ENCODE results near the gene MLC1. TPM values are rescaled to one million over a fixed set of nuclear protein-coding genes. Genes with fewer than 3 reads are reported as not detected.

Gene MLC1
- total and polyA plus RNA-seq, 8 donors, result not detected

DNA sequence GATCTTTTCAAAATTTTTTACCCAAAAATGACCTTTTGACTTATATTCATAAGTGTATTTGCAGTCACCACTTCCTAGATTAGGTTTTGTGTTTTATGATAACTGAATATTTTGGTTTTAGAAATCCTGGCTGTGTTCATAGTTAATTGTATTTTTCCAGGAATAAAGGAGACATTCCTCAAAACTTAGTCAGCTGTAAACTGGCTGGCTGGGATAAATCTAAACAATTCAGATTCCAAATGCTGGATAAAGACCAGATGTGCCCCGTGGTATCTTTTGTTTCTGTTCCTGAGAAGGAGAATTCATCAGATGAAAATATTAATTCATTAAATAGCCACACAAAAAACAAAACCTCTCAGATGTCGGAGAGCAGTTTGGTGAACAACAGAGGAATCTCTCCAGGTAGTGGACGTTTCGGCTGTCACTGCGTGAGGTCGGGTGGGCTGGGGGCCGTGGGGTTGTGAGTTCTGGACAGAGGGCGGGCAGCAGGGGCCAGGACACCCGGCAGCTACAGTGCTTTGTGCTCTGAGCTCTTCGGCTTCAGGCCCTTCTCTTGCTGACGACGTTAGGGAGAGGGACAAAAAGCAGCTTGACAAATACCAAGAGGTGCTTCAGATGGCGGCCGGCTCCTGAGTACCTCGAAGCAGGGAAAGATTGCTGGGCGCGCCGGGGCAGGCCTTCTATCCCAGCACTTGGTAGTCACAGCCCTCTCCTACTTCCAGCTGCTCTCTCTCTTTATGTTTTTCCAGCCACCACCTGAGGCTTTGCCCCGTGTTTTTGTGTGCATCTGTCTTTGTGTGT lies 29.2 kb upstream of the MLC1 start:
- intact Hi-C loops (cut with DNase I; ENCODE audit: low total_unique reads), result no loop called here
- DNase-seq, result peak in 1 of 2 donors; percentile 62
- TF ChIP-seq EP300 (IDR thresholded peaks at IDR 0.05) (no peak), POLR2AphosphoS5 (IDR thresholded peaks at IDR 0.05) (no peak), POLR2A (IDR thresholded peaks at IDR 0.05) (no peak)
- TF ChIP-seq, protein P1, sequence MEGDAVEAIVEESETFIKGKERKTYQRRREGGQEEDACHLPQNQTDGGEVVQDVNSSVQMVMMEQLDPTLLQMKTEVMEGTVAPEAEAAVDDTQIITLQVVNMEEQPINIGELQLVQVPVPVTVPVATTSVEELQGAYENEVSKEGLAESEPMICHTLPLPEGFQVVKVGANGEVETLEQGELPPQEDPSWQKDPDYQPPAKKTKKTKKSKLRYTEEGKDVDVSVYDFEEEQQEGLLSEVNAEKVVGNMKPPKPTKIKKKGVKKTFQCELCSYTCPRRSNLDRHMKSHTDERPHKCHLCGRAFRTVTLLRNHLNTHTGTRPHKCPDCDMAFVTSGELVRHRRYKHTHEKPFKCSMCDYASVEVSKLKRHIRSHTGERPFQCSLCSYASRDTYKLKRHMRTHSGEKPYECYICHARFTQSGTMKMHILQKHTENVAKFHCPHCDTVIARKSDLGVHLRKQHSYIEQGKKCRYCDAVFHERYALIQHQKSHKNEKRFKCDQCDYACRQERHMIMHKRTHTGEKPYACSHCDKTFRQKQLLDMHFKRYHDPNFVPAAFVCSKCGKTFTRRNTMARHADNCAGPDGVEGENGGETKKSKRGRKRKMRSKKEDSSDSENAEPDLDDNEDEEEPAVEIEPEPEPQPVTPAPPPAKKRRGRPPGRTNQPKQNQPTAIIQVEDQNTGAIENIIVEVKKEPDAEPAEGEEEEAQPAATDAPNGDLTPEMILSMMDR (IDR thresholded peaks at IDR 0.05), result no peak
- Histone ChIP-seq H3K4me3 (peak overlapping the region in 1 of 4 donors; percentile 9), H3K27me3 (peaks cover 0 to 43% (median 12%) of the 10 kb centered on the region in 3 donors), H3K9me3 (no peaks in the 10 kb centered on the region), H3K27ac (peak overlapping the region in 2 of 5 donors; percentile 8), H3K36me3 (no peaks in the 10 kb centered on the region), H3K4me1 (peaks cover 0 to 24% (median 7%) of the 10 kb centered on the region in 4 donors)
- WGBS, 5 donors, result 41 to 49% (median 47%) methylated on average over 18 to 19 of the region's 19 CpGs

DNA sequence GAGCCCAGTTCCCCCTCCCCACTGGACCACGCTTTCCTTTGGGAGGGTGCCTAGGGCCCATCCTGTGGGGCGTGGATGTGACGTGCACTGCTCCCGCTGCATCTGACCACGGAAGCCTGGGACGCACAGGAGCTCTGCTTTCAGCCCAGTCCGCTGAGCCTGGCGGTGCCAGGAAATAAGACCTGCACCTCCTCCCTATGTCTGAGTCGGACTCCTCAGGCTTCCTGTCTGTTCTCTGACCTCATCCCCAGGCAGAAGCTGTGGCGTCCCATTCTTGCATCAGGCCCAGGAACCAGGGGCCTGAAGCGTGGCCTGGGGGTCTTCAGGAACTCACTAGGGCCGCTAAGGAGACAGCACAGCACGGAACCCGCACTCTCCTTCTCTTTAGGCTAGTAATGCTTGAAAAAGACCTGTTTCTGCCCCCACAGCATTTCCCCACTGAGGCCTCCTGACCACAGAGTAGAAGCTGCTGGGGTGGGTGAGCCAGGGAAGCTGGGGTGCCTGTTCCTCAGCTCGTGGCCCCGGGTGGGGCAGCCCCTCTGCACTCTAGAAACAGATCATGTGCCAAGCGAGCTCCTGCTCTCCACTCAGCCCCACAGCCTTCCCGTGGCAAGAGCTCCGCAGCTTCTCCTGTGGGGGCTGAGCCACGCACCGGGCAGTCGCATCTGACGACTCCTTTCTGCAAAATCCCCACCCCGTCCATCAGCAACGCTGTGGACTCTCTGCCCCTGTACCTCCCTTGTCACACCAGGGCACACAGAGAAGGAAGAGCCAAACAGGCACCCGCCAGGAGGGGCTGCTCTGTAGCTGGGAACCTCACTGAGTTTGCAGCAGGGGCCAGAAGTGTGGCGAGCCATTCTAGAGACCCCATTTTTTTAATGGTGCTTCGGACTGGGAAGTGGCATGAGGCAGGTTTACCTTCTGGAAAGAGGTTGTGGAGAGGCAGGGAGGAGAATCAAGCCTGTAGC lies 27.2 kb upstream of the MLC1 start:
- peaks cover 0 to 48% (median 12%) of the 10 kb centered on the region in 3 donors for H3K27me3 ChIP-seq
- peak in 1 of 2 donors; percentile 60 for DNase-seq
- H3K4me1 ChIP-seq, result peaks cover 0 to 13% (median 3%) of the 10 kb centered on the region in 4 donors
- no peak overlapping the region for H3K4me3 ChIP-seq
- TF ChIP-seq POLR2A (IDR thresholded peaks at IDR 0.05), result no peak
- TF ChIP-seq, protein P1 (IDR thresholded peaks at IDR 0.05), result no peak
- no peak for TF ChIP-seq EP300 (IDR thresholded peaks at IDR 0.05)
- TF ChIP-seq POLR2AphosphoS5 (IDR thresholded peaks at IDR 0.05), result no peak
- 58 to 64% (median 60%) methylated on average over 25 to 28 of the region's 28 CpGs for WGBS, 5 donors
- no peaks in the 10 kb centered on the region for H3K9me3 ChIP-seq
- intact Hi-C loops (cut with DNase I; ENCODE audit: low total_unique reads), result no loop called here
- H3K36me3 ChIP-seq, result no peaks in the 10 kb centered on the region
- H3K27ac ChIP-seq, result no peak overlapping the region

DNA sequence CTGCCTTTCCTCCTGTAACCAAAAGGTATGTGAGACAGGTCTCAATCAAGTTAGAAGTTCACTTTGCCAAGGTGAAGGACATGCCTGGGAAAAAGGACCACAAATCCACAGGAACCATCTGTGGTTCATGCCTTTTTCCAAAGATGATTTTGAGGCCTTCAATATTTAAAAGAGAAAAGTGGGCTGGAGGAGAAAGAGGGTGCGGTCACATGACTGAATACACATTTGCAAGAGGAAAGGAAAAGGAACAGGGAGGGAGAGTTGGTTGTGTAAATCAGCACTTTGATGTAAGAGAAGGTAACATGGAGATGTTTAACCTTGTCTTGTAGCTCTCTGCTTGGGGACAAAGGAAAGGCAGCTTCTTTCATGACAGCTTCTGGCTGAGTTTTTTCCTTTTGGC lies 25.8 kb upstream of the MLC1 start:
- H3K27me3 ChIP-seq, result peaks cover 0 to 48% (median 12%) of the 10 kb centered on the region in 3 donors
- no peak for TF ChIP-seq EP300 (IDR thresholded peaks at IDR 0.05)
- TF ChIP-seq POLR2AphosphoS5 (IDR thresholded peaks at IDR 0.05), result no peak
- no peak for TF ChIP-seq POLR2A (IDR thresholded peaks at IDR 0.05)
- TF ChIP-seq, protein P1 (IDR thresholded peaks at IDR 0.05), result no peak
- no peak for DNase-seq
- H3K36me3 ChIP-seq, result no peaks in the 10 kb centered on the region
- intact Hi-C loops (cut with DNase I; ENCODE audit: low total_unique reads), result no loop called here
- no peak overlapping the region for H3K4me3 ChIP-seq
- H3K27ac ChIP-seq, result no peak overlapping the region
- H3K9me3 ChIP-seq, result no peaks in the 10 kb centered on the region
- H3K4me1 ChIP-seq, result peaks cover 0 to 13% (median 3%) of the 10 kb centered on the region in 4 donors
- WGBS, 5 donors, result 81 to 97% (median 94%) methylated on average over 1 of the region's 1 CpG

DNA sequence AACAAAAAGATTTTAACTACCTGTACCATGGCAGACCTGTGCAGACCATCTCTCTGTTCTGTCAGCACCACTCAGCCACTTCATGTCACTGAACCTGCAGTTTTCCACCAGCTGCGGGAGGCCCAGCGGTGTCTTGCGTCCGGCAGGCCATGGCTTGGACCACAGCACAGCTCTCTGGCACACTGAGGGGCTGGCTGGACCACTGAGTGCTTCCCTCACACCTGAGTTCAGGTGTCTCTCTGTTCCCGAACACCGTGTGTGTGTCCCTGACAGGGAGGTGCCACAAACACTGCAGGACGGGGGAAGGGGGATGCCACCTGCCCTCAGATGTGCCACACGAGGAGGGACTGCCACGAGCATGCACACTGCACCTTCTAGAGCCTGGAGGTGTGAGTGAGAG lies 22.3 kb upstream of the MLC1 start:
- Histone ChIP-seq H3K27me3 (peaks cover 0 to 21% (median 6%) of the 10 kb centered on the region in 3 donors), H3K9me3 (no peaks in the 10 kb centered on the region), H3K4me3 (no peak overlapping the region), H3K4me1 (peaks cover 0 to 10% (median 0%) of the 10 kb centered on the region in 4 donors), H3K36me3 (no peaks in the 10 kb centered on the region), H3K27ac (no peak overlapping the region)
- WGBS, 5 donors, result 78 to 88% (median 80%) methylated on average over 9 of the region's 9 CpGs
- no peak for TF ChIP-seq POLR2A (IDR thresholded peaks at IDR 0.05)
- TF ChIP-seq, protein P1 (IDR thresholded peaks at IDR 0.05), result no peak
- TF ChIP-seq POLR2AphosphoS5 (IDR thresholded peaks at IDR 0.05), result no peak
- no peak for TF ChIP-seq EP300 (IDR thresholded peaks at IDR 0.05)
- no peak for DNase-seq
- intact Hi-C loops (cut with DNase I; ENCODE audit: low total_unique reads), result no loop called here

Data from stomach (tissue), 9 donors.